Measurements from ENCODE around the gene LARGE1. TPM values are rescaled to one million over a fixed set of nuclear protein-coding genes. Genes with fewer than 3 reads are reported as not detected.

LARGE1 gene
- total RNA-seq, 2 donors from 2014 or later = 12.5 to 21.1 TPM

- Histone ChIP-seq H3K4me3 (no peak overlapping the region), H3K4me1 (no peaks in the 10 kb centered on the region), H3K36me3 (replicated peaks in 1 of 2; ENCODE audit: insufficient read depth in 1 of 2, low read depth in 2 of 2) (no peaks in the 10 kb centered on the region), H3K27me3 (no peaks in the 10 kb centered on the region), H3K9me3 (no peaks in the 10 kb centered on the region), H3K27ac (no peak overlapping the region)
- TF ChIP-seq POLR2A (IDR thresholded peaks at IDR 0.05) (no peak), CTCF (IDR thresholded peaks at IDR 0.05) (no peak)
- intact Hi-C loops (cut with DNase I) = no loop called here
- no peak for ATAC-seq
- DNase-seq = no peak
- WGBS, 2 donors = 91 to 96% methylated on average over 6 of the region's 6 CpGs
These were observed 492.8 kb downstream of the LARGE1 start for GRCh38 chr22:33427461-33427860.

GRCh38 chr22:33426451-33426850, 493.8 kb downstream of the LARGE1 start:
- no peak overlapping the region for H3K27ac ChIP-seq
- DNase-seq (no peak), ATAC-seq (no peak)
- 48 to 66% methylated on average over 3 of the region's 3 CpGs for WGBS, 2 donors
- H3K4me1 ChIP-seq = no peaks in the 10 kb centered on the region
- intact Hi-C loops (cut with DNase I) = no loop called here
- H3K27me3 ChIP-seq = no peaks in the 10 kb centered on the region
- H3K4me3 ChIP-seq = no peak overlapping the region
- no peak for TF ChIP-seq CTCF (IDR thresholded peaks at IDR 0.05)
- no peak for TF ChIP-seq POLR2A (IDR thresholded peaks at IDR 0.05)
- no peaks in the 10 kb centered on the region for H3K9me3 ChIP-seq
- H3K36me3 ChIP-seq (replicated peaks in 1 of 2; ENCODE audit: insufficient read depth in 1 of 2, low read depth in 2 of 2) = no peaks in the 10 kb centered on the region

GRCh38 chr22:33421859-33422258, 498.4 kb downstream of the LARGE1 start:
- Histone ChIP-seq H3K27ac (no peak overlapping the region), H3K4me3 (no peak overlapping the region), H3K36me3 (replicated peaks in 1 of 2; ENCODE audit: insufficient read depth in 1 of 2, low read depth in 2 of 2) (no peaks in the 10 kb centered on the region), H3K4me1 (no peaks in the 10 kb centered on the region), H3K9me3 (no peaks in the 10 kb centered on the region), H3K27me3 (no peaks in the 10 kb centered on the region)
- ATAC-seq (no peak), DNase-seq (no peak)
- intact Hi-C loops (cut with DNase I) = no loop called here
- TF ChIP-seq POLR2A (IDR thresholded peaks at IDR 0.05) (no peak), CTCF (IDR thresholded peaks at IDR 0.05) (no peak)
- WGBS, 2 donors = 89 to 92% methylated on average over 3 of the region's 3 CpGs

GRCh38 chr22:33418484-33418883, 501.8 kb downstream of the LARGE1 start:
- no peaks in the 10 kb centered on the region for H3K27me3 ChIP-seq
- intact Hi-C loops (cut with DNase I) = no loop called here
- no peaks in the 10 kb centered on the region for H3K36me3 ChIP-seq (replicated peaks in 1 of 2; ENCODE audit: insufficient read depth in 1 of 2, low read depth in 2 of 2)
- H3K4me1 ChIP-seq = no peaks in the 10 kb centered on the region
- peaks cover 0 to 3% (median 0%) of the 10 kb centered on the region in 3 donors for H3K9me3 ChIP-seq
- no peak for TF ChIP-seq POLR2A (IDR thresholded peaks at IDR 0.05)
- no peak for TF ChIP-seq CTCF (IDR thresholded peaks at IDR 0.05)
- DNase-seq (no peak), ATAC-seq (no peak)
- 94% methylated on average over 5 of the region's 5 CpGs for WGBS, 2 donors
- H3K27ac ChIP-seq = no peak overlapping the region
- H3K4me3 ChIP-seq = no peak overlapping the region

- no peak for DNase-seq
- Histone ChIP-seq H3K4me1 (no peaks in the 10 kb centered on the region), H3K27me3 (no peaks in the 10 kb centered on the region), H3K9me3 (peaks cover 0 to 3% (median 0%) of the 10 kb centered on the region in 3 donors), H3K27ac (no peak overlapping the region), H3K4me3 (no peak overlapping the region), H3K36me3 (replicated peaks in 1 of 2; ENCODE audit: insufficient read depth in 1 of 2, low read depth in 2 of 2) (no peaks in the 10 kb centered on the region)
- intact Hi-C loops (cut with DNase I) = no loop called here
- no peak for TF ChIP-seq CTCF (IDR thresholded peaks at IDR 0.05)
- TF ChIP-seq POLR2A (IDR thresholded peaks at IDR 0.05) = no peak
- ATAC-seq = no peak
- WGBS, 2 donors = 94 to 98% methylated on average over 2 to 3 of the region's 3 CpGs
These were observed 504.9 kb downstream of the LARGE1 start for GRCh38 chr22:33415401-33415800.

Data from body of pancreas (tissue), 4 donors.